IMR-90 (cell line): ENCODE results near the gene PLAAT4.

Experiments
- CEBPB ChIP-seq: IDR thresholded peaks from 2 replicates; pipeline ENCODE4 v1.6.1; 2012; ENCODE audit warnings: low read depth, low read length, improper control_type of control experiment
- FOS ChIP-seq: fragments of 150-350 bp; IDR thresholded peaks from 2 replicates; pipeline ENCODE4 v1.6.1; 2016; ENCODE audit warnings: low read depth, low read length
- RAD21 ChIP-seq: IDR thresholded peaks from 2 replicates; pipeline ENCODE4 v1.6.1; 2012; ENCODE audit warnings: low read length, improper control_type of control experiment
- RCOR1 ChIP-seq: IDR thresholded peaks from 2 replicates; pipeline ENCODE4 v1.6.1; 2012; ENCODE audit warnings: mild to moderate bottlenecking, low read length, improper control_type of control experiment; ENCODE audit not compliant: insufficient replicate concordance
- TF ChIP-seq, protein P1 (sequence below): conservative IDR thresholded peaks from 2 replicates; pipeline ENCODE4 v1.5.1; 2012; ENCODE audit warnings: mild to moderate bottlenecking, low read depth, low read length, improper control_type of control experiment

DNA sequence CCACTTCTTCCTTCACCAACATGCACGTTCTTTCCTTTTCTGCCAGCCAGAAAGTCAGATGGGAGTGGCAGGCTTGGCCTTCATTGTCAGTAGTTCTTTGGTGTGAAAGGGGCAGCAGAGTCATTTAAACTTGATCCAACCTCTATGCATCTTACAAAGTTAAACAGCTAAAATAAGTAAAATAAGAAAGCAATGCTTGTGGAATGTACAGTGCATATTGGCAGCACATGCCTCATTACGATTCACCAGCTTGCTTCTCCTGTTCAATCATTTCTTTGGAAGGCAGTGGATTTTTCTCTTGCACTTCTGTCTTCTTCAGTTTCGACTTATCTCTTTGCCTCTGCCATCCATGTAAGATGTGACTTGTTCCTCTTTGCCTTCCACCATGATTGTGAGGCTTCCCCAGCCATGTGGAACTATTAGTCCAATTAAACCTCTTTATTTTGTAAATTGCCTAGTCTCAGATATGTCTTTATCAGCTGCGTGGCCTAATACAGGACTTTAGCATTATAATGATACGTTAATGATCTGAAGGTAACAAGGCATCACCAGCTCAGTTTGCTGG, 15.9 kb upstream of the PLAAT4 start:
- TF ChIP-seq, protein P1, sequence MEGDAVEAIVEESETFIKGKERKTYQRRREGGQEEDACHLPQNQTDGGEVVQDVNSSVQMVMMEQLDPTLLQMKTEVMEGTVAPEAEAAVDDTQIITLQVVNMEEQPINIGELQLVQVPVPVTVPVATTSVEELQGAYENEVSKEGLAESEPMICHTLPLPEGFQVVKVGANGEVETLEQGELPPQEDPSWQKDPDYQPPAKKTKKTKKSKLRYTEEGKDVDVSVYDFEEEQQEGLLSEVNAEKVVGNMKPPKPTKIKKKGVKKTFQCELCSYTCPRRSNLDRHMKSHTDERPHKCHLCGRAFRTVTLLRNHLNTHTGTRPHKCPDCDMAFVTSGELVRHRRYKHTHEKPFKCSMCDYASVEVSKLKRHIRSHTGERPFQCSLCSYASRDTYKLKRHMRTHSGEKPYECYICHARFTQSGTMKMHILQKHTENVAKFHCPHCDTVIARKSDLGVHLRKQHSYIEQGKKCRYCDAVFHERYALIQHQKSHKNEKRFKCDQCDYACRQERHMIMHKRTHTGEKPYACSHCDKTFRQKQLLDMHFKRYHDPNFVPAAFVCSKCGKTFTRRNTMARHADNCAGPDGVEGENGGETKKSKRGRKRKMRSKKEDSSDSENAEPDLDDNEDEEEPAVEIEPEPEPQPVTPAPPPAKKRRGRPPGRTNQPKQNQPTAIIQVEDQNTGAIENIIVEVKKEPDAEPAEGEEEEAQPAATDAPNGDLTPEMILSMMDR = no peak
- no peak for TF ChIP-seq FOS
- no peak for TF ChIP-seq CEBPB
- no peak for TF ChIP-seq RAD21
- TF ChIP-seq RCOR1 = no peak
